Prostate gland (tissue), 2 donors: ENCODE measurements around the gene YIPF1.

ENCODE experiments used
- CTCF ChIP-seq, 4 experiments: fragments of 200-600 bp in 2 of 4; fragments of 450-650 bp in 2 of 4; sonication (generic) in 2 of 4; IDR thresholded peaks; 1 replicate in 3 of 4; 2 replicates in 1 of 4; pipeline ENCODE4 v1.5.1; 2016 to 2019; ENCODE audit warnings: antibody characterized with exemption in 4 of 4, mild to moderate bottlenecking in 2 of 4, moderate library complexity in 2 of 4
- POLR2A ChIP-seq: fragments of 450-650 bp; IDR thresholded peaks from one replicate; pipeline ENCODE4 v1.6.1; 2016; ENCODE audit warnings: antibody characterized with exemption, mild to moderate bottlenecking
- POLR2AphosphoS5 ChIP-seq: sonication (generic); formaldehyde crosslinking; IDR thresholded peaks from one replicate; pipeline ENCODE4 v1.6.1; 2017; ENCODE audit warnings: antibody characterized with exemption

GRCh38 chr1:53906121-53906520 is 16.5 kb upstream of the YIPF1 start:
- TF ChIP-seq POLR2A (no peak), CTCF (IDR thresholded peaks at IDR 0.05) (no peak), POLR2AphosphoS5 (no peak)
